HS-27A (cell line): ENCODE results near the gene PRKD2.

Source experiments
- DNase-seq: peaks from one replicate; pipeline ENCODE4 v3.0.0-alpha.2; 2012; ENCODE audit warnings: low read depth, missing footprints

Gene PRKD2

GRCh38 chr19:46704379-46705076 lies 12.4 kb downstream of the PRKD2 start:
- DNase-seq: no peak

- no peak for DNase-seq
Observed at GRCh38 chr19:46700704-46701103, 16.2 kb downstream of the PRKD2 start.

DNA sequence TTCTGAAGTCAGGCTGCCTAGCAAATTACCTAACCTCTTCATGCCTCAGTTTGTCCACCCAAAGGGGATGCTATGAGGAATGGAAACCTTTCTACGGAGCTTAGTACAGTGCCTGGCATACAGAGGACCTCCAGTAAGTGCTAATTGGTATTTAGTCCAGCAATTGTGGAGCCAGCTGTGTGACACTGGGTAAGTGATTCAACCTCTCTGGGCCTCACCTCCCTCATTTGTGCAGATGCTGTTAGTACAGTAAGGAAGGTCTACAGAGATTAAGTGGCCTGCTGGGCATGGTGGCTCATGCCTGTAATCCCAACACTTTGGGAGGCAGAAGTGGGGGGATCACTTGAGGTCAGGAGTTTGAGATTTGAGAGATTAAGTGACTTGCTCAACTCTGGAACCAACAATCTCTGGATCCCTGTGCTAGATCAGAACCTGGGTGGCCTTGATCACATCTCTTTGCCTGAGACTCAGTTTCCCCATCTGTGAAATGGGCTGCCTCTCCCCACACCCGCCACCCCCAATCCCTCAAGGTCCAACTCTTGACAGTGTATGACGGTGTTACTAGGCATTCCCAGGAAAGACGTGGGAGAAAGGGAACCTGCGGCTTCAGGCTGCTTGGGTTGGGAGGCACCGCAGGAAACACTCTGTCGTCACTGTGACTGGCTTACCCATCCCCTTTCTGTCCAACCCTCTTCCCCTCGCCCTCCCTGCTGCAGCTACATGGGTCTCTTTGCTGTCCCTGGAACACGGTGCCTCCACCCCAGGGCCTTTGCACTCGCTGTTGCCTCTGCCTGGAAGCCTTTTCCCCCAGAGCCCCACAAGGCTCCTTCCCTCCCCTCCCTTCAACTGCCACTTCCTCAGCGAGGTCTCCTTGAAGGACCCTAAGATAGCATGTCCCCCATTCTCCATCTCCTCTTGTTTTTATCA lies 18.3 kb downstream of the PRKD2 start:
- no peak for DNase-seq

DNA sequence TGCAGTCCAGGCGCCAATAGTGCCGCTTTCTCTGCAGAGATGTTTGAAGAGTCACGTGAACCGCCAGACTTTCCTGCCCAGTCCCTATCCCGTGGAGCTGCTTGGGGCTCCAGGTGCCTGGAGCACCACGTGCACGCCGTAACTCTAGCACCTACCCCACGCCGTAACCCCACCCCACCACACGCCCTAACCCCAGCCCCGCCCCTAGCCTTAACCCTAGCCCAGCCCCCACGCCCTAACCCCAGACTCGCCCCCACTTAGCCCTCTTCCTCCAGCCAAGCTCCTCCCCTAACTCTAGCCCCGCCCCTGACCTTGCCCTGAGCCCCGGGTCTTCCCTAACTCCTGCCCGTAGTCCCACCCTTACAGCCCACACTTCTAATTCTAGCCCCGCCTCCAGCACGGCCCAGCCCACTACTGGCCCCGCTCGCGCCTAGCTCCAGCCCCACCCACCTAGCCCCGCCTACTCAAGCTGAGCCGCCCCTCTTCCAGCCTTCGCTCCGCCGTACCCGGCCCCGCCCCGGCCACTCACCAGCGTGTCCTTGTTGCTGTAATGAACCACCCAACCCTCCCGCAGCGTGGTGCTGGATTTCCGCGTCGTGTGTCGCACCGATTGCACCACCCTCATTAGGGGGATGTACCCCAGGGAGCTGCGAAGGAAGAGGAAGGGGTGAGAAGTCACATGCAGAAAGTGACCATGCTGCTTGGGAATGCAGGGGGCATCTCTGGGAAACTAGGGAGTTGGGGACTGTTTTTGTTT lies 19.5 kb downstream of the PRKD2 start:
- no peak for DNase-seq

- DNase-seq: no peak
Observed at GRCh38 chr19:46696866-46697203, 20.1 kb downstream of the PRKD2 start.

DNA sequence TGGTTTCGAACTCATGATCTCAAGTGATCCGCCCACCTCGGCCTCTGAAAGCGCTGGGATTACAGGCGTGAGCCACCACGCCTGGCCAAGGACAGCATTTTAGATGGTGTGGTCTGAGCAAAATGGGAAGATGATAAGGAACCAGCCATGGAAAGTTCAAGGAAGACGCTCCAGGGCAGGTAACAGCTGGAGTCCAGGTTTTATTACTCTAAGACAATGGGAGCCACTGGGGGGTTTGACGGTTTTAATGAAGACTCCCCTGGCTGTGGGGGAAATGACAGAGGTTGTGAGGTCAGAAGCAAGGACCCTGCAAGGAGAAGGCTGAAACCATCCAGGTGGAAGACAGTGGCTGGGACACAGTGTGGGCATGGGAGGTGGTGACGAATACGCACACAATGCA lies 20.9 kb downstream of the PRKD2 start:
- no peak for DNase-seq

DNA sequence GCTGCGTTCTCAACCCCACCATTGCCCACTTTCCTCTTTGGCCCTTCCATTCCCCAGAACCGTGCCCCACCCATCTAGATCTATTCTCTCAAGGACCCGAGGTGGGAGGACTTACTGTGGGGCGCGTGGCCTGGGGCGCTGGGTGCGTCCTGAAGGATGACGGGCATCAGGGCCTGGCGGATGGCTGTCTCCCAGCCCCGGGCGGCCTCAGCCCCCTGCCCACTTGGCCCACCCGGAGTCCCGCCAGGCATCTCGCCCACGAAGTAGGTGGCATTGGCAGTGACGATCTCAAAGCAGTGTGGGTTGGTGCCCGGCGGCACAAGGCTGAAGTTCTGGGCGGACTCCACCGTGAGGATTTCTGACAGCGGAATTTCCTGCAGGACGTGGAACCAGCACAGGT lies 23.2 kb downstream of the PRKD2 start:
- no peak for DNase-seq

DNA sequence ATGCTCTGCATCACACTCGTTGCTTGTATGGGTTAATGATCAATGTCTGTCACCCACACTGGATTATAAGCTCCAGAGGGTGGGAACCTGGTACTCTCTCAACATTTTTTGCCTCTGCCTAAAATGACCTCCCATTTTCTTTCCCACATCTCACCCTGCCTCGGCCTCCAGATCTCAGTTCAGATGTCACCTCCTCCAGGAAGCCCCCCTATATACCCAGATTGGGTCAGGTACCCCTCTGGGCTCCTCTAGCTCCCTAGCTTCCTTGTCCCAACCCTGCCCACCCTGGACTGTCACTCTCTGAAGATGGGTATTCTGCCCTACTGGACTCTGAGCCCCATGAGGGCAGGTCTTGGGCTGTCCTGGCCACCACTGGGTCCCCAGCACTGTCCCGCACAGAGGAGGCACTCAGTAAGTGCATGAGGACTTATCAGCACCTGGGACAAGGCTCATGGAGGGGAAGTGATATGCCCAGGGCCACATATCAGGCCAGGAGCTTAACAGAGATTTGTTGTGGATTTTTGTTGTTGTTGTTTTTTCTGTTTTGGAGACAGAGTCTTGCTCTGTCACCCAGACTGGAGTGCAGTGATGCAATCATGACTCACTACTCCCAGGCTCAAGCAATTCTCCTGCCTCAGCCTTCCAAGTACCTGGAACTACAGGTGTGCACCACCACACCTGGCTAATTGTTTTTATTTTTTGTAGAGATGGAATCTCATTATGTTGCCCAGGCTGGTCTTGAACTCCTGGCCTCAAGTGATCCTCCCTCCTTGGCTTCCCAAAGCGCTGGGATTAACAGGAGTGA lies 23.8 kb downstream of the PRKD2 start:
- DNase-seq: no peak

DNA sequence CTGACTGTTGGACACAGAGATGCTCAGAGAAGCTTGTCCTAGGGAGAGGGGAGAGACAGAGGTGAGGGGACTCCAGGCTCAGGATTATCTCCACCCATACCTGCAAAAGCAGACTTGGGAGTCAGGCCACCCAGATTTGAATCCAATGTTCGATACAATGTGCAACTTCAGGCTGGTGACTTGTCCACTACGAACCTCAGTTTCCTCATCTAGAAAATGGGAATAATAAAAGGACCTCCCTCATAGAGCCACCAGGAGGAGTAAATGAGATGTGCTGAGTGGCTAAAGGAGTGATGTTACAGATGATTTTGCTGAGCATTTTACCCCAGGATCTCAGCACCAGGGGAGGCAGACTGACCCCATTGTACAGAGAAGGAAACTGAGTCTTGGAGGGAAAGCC lies 25.0 kb downstream of the PRKD2 start:
- DNase-seq: no peak

- DNase-seq: no peak
Observed at GRCh38 chr19:46691104-46691503, 25.8 kb downstream of the PRKD2 start.

DNA sequence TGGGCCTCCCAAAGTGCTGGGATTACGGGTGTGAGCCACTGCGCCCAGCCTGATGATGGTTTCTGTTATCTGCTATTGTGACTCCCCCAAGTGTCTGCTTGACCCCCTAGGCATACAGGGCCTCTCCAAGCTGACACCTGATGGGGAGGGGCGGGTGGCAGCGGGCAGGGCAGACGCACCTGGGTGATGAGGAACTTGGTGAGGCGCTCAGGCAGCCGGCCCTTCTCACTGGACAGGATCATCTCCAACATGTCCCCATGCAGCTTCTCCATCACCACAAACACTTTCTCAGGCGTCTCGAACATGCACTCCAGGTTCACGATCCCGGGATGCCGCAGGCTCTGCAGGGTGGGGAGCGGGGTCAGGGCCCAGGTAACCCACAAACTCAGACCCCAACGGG lies 27.6 kb downstream of the PRKD2 start:
- DNase-seq: no peak

DNA sequence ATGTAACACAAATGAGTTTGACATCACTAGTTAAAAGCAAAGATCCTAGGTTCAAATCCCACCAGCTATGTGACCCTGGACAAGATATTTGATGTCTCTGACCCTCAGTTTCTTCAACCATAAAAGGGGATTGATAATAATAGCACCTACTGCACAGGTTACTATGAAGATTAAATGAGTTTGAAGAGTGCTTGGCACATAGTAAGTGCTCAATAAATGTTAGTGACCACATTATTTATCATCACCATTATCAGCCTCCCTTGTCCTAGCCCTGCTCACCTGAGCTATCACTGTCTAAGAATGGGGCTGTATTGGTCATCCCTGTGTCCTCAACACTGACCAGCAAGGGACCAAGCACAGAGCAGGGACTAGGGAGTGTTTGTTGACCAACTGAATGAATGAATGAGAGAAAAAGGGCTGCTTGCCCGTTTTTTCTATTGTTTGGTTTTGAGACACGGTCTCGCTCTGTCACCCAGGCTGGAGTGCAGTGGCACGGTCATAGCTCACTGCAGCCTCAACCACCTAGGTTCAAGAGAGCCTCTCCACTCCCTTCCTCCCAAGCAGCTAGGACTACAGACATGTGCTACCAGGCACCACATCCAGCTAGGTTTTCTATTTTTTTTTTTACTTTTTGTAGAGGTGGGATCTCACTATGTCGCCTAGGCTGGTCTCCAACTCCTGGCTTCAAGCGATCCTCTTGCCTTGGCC lies 29.3 kb downstream of the PRKD2 start:
- no peak for DNase-seq

DNA sequence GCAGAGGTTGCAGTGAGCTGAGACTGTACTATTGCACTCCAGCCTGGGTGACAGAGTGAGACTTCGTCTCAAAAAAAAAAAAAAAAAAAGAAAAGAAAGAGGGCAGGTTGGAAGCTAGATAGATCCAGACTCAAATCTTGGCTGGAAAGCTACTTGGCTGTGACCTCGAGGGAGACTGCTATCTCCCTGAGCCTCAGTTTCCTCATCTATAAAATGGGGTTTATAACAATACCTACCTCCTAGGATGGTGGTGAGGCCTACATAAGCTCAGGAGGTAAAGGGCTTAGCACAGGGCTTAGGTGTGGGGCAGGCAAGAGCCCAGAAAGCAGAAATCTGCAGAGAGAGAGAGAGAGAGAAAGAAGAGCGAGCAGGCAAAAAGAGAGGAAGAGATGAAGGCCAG lies 31.7 kb downstream of the PRKD2 start:
- DNase-seq: no peak

DNA sequence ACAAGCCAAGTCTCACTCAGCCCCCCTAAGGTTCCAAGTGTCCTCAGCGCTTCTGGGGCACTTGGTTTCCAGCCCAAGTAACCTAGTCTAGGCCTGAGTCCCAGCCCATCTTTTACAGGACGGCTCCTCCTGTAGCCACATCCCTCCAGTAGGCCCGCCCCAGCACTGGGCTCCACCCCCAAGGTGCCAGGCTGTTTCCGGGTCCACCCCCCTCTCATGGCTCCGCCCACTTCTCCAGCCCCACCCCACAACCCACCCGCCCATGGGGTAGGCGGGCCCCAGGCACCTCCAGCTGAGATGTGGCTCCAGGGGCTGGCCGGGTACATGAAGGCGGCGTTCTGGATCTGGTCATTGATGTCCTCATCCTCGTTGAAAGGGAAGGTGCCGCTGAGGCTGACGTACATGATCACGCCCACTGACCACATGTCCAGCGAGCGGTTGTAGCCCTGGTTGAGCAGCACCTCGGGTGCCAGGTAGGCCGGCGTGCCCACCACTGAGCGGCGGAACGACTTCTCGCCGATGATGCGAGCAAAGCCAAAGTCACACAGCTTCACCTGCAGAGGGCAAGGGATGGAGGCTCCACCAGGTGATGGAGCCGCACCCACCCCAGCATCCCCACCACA lies 38.7 kb downstream of the PRKD2 start:
- DNase-seq: no peak

DNA sequence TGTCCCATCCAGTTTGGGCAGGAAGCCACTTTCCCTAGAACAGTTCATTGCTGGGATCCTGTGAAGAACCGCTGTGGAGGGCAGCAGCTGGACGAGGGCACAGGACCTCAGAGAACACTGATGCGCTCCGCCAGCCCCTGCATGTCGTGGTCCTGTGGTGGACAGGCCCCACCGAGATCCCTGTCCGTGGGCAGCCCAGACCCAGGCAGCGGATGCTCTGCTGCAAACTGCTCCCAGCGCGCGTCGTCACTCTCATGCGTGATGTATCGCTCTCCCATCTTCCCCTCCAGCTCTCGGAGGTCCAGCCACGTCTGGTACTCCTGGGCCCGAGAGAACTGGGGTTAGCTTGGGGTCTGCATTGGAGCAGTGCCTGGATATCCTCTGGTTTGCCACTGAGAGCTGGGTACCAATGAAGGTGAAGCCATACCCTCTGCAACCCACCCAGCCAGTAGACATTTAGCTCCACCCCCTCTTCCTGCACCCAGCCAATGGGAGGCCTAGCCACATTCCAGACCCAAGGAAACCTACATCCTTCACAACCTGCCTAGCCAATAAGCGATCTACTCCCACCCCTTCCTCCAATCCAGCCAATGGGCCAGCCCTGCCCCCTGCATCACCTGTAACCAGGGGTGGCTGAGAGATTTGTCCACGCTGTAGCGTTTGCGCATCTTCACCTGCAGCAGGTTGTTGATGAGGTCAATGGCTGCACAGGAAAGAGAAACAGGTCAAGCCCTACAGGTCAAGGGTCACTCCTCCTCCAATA lies 42.3 kb downstream of the PRKD2 start:
- no peak for DNase-seq

DNA sequence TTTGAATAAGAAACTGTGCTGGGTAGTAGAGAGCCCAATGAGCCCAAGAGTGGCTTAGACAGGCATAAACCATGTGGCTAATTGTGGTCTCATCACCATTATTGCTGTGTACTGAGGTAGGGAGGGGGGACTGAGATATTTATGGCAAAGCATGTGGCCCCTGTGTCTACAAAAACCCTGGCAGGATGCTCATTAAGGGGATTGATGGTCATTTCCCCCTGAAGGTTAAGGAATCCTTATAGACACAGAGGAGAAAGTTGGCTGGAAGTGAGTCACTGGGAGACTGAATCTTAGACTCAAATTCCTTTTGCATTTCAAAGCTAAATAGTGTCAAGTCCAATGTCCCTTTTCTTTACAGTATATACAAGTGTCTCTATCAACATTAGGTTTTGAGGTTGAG lies 46.1 kb downstream of the PRKD2 start:
- no peak for DNase-seq

GRCh38 chr19:46668662-46669061 lies 48.3 kb downstream of the PRKD2 start:
- DNase-seq: no peak

- no peak for DNase-seq
Observed at GRCh38 chr19:46665072-46665471, 51.8 kb downstream of the PRKD2 start.

- peak; percentile 59 for DNase-seq
Observed at GRCh38 chr19:46661735-46662592, 55.0 kb downstream of the PRKD2 start.
